HepG2 (cell line): Measurements from ENCODE around the gene IQCK. TPM values are rescaled to one million over a fixed set of nuclear protein-coding genes. Genes with fewer than 3 reads are reported as not detected.

Experiments
- AGO1 ChIP-seq: fragments of 200-400 bp; formaldehyde crosslinking; IDR thresholded peaks from 2 replicates; pipeline ENCODE4 v1.6.1; 2017; ENCODE audit warnings: mild to moderate bottlenecking, low read depth, low read length, moderate library complexity; ENCODE audit not compliant: poor library complexity, severe bottlenecking
- AKNA ChIP-seq: sonication (generic); formaldehyde crosslinking; IDR thresholded peaks from 2 replicates; pipeline ENCODE4 v1.4.0; 2020; ENCODE audit warnings: missing genetic modification reagents, borderline replicate concordance
- CBX5 ChIP-seq: sonication (generic); formaldehyde crosslinking; IDR thresholded peaks from 2 replicates; pipeline ENCODE4 v1.4.0; 2020; ENCODE audit warnings: missing genetic modification reagents, borderline replicate concordance
- KAT2B ChIP-seq: fragments of 150-350 bp; IDR thresholded peaks from 2 replicates; pipeline ENCODE4 v1.6.1; 2014; ENCODE audit warnings: low read depth, low read length, borderline replicate concordance
- MED1 ChIP-seq: sonication (generic); formaldehyde crosslinking; IDR thresholded peaks from 2 replicates; pipeline ENCODE4 v1.4.0; 2020; ENCODE audit warnings: missing genetic modification reagents
- RBM22 ChIP-seq: fragments of 200-400 bp; formaldehyde crosslinking; optimal IDR thresholded peaks from 2 replicates; pipeline ENCODE3; 2017; ENCODE audit warnings: mild to moderate bottlenecking, low read length, moderate library complexity
- SIN3A ChIP-seq: IDR thresholded peaks from 2 replicates; pipeline ENCODE4 v1.6.1; 2011; ENCODE audit warnings: low read depth, mild to moderate bottlenecking, control low read depth, low read length, borderline replicate concordance
- TSC22D2 ChIP-seq: sonication (generic); formaldehyde crosslinking; IDR thresholded peaks from 2 replicates; pipeline ENCODE4 v1.5.1; 2020; ENCODE audit warnings: missing genetic modification reagents, mild to moderate bottlenecking, borderline replicate concordance
- ZBTB1 ChIP-seq: sonication (generic); formaldehyde crosslinking; IDR thresholded peaks from 2 replicates; pipeline ENCODE4 v1.4.0; 2020; ENCODE audit warnings: missing genetic modification reagents, borderline replicate concordance
- ZBTB34 ChIP-seq: sonication (generic); formaldehyde crosslinking; IDR thresholded peaks from 2 replicates; pipeline ENCODE4 v1.8.0; 2022; ENCODE audit warnings: mild to moderate bottlenecking, missing genetic modification reagents
- ZC3H13 ChIP-seq: sonication (generic); formaldehyde crosslinking; IDR thresholded peaks from 2 replicates; pipeline ENCODE4 v1.8.1; 2023; ENCODE audit warnings: mild to moderate bottlenecking, missing genetic modification reagents, moderate library complexity
- ZNF234 ChIP-seq: sonication (generic); formaldehyde crosslinking; conservative IDR thresholded peaks from 2 replicates; pipeline ENCODE4 v1.5.1; 2020; ENCODE audit warnings: mild to moderate bottlenecking, missing genetic modification reagents
- ZNF530 ChIP-seq: sonication (generic); formaldehyde crosslinking; IDR thresholded peaks from 2 replicates; pipeline ENCODE4 v1.5.0; 2020; ENCODE audit warnings: low read depth, mild to moderate bottlenecking, missing genetic modification reagents
- ZNF569 ChIP-seq: sonication (generic); formaldehyde crosslinking; IDR thresholded peaks from 2 replicates; pipeline ENCODE4 v1.5.0; 2020; ENCODE audit warnings: mild to moderate bottlenecking, missing genetic modification reagents, moderate library complexity, borderline replicate concordance
- ZNF746 ChIP-seq: sonication (generic); formaldehyde crosslinking; IDR thresholded peaks from 2 replicates; pipeline ENCODE4 v1.8.0; 2022; ENCODE audit warnings: mild to moderate bottlenecking, missing genetic modification reagents
- ZNF879 ChIP-seq: sonication (generic); formaldehyde crosslinking; IDR thresholded peaks from 2 replicates; pipeline ENCODE4 v1.8.1; 2023; ENCODE audit warnings: missing genetic modification reagents
- polyA plus RNA-seq, 8 experiments: library from polyadenylated mRNA; depleted of rRNA in 3 of 8; stranded (reverse) in 7 of 8; unstranded in 1 of 8; fragments of >200 nt; fragmentation: Illumina TruSeq in 4 of 8; extraction: Trizol in 4 of 8; gene quantifications; 2 replicates each; pipeline versions ENCODE4 v1.2.1 to v1.2.3, GENCODE V29; 2011 to 2016; ENCODE audit warnings: low read depth in 4 of 8, missing spikeins in 1 of 8, mixed read lengths in 1 of 8; ENCODE audit not compliant: insufficient read depth in 1 of 8
- total RNA-seq, 5 experiments: library from RNA; depleted of rRNA; stranded (reverse); fragments of >200 nt; fragmentation: Illumina TruSeq; extraction: Trizol; gene quantifications; 2 replicates each; pipeline ENCODE4 v1.2.3, GENCODE V29; 2016; ENCODE audit warnings: low read depth in 1 of 5
- TF ChIP-seq, protein P1 (sequence below): sonication (generic); formaldehyde crosslinking; IDR thresholded peaks from 2 replicates; pipeline ENCODE4 v1.5.0; 2020; ENCODE audit warnings: missing genetic modification reagents

Gene IQCK
- total and polyA plus RNA-seq, 2 of the 13 experiments (the other 11 are each of a cell fraction or from before 2014, with no cell fraction given): 5.1 to 7.3 TPM

DNA sequence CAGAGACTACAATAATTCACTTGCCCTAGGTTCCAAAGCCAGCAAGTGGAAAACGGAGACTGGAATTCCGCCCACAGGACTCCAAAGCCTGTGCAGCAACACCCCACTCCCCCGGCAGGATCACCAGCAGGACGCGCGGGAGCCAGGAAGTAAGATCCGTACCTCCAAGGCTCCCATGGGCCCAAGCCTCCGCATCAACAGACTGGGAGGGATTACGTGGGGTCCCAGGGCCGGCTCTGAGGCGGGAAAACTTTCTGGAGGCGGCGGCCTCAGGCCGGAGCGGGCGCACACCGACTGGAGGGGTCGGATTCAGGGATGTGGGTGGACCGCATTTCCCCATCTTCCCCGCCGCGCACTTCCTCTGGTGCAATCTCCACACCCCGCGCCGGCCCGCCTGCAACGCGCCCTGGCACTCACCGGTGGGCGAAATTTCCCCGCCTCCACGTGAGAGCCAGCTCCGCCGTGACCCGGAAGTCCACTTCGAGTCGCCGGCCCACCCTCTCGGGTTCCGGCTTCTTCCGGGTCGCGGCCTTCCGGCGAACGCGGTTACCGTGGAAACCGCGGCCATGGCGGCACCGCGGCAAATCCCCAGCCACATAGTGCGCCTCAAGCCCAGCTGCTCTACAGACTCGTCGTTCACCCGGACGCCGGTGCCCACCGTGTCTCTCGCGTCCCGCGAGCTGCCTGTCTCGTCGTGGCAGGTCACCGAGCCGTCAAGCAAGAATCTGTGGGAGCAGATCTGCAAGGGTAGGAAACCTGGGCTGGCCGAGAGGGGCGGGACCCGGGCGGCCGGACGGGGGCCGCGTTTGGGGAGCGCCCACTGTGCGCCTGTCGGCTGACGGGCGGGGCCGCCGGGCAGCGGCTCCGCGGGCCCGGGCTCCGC, at the start of gene IQCK, which contains the start of gene KNOP1 (continued):
- TF ChIP-seq MED1 (CRISPR knock-in tag) (peak; percentile 62), ZNF569 (peak; percentile 73; the same call in 1 of the 2 replicates), AKNA (no peak), ZNF879 (CRISPR knock-in tag) (no peak; the same call in 1 of the 2 replicates), TSC22D2 (peak; percentile 46; the same call in 1 of the 2 replicates), ZC3H13 (CRISPR knock-in tag) (peak; percentile 43; the same call in 1 of the 2 replicates), ZBTB1 (CRISPR knock-in tag) (no peak), ZBTB34 (peak; percentile 92), ZNF530 (CRISPR knock-in tag) (no peak), ZNF746 (peak; percentile 62), SIN3A (peak; percentile 96), ZNF234 (0 out of 2 replicates have a peak, but pooled peaks have one; percentile 76), RBM22 (peak; percentile 30), AGO1 (peak; percentile 48), CBX5 (CRISPR knock-in tag) (peak; percentile 61; the same call in 1 of the 2 replicates), KAT2B (no peak)
- TF ChIP-seq, protein P1, sequence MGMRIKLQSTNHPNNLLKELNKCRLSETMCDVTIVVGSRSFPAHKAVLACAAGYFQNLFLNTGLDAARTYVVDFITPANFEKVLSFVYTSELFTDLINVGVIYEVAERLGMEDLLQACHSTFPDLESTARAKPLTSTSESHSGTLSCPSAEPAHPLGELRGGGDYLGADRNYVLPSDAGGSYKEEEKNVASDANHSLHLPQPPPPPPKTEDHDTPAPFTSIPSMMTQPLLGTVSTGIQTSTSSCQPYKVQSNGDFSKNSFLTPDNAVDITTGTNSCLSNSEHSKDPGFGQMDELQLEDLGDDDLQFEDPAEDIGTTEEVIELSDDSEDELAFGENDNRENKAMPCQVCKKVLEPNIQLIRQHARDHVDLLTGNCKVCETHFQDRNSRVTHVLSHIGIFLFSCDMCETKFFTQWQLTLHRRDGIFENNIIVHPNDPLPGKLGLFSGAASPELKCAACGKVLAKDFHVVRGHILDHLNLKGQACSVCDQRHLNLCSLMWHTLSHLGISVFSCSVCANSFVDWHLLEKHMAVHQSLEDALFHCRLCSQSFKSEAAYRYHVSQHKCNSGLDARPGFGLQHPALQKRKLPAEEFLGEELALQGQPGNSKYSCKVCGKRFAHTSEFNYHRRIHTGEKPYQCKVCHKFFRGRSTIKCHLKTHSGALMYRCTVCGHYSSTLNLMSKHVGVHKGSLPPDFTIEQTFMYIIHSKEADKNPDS: no peak
